H1 (cell line): ENCODE results near the gene ADCY2. TPM values are rescaled to one million over a fixed set of nuclear protein-coding genes. Genes with fewer than 3 reads are reported as not detected.
A peak's percentile ranks its signal among the peaks of the same experiment; 100 is the strongest.

Experiments
- E2F6 ChIP-seq: IDR thresholded peaks from 2 replicates; pipeline ENCODE4 v1.6.1; 2012; ENCODE audit warnings: inconsistent platforms
- EP300 ChIP-seq, 2 experiments: IDR thresholded peaks; 1 replicate in 1 of 2; 2 replicates in 1 of 2; pipeline ENCODE4 v1.6.1; 2011 to 2012; ENCODE audit warnings: low read depth in 2 of 2, low read length in 2 of 2, mild to moderate bottlenecking in 2 of 2, borderline replicate concordance in 1 of 2, inconsistent platforms in 1 of 2, moderate library complexity in 1 of 2
- KDM5A ChIP-seq: fragments of 200-600 bp; IDR thresholded peaks from 2 replicates; pipeline ENCODE4 v1.7.1; 2012; ENCODE audit warnings: mild to moderate bottlenecking, low read length, inconsistent platforms, mixed read lengths
- POLR2A ChIP-seq, 2 experiments: IDR thresholded peaks; 1 replicate in 1 of 2; 2 replicates in 1 of 2; pipeline ENCODE4 v1.6.1; 2011; ENCODE audit warnings: low read depth in 2 of 2, low read length in 2 of 2, mild to moderate bottlenecking in 2 of 2; ENCODE audit errors: control extremely low read depth in 1 of 2
- RFX5 ChIP-seq: IDR thresholded peaks from 2 replicates; pipeline ENCODE4 v1.6.1; 2011; ENCODE audit warnings: low read depth, low read length, improper control_type of control experiment, borderline replicate concordance
- SIN3A ChIP-seq, 2 experiments: IDR thresholded peaks in 1 of 2; conservative IDR thresholded peaks in 1 of 2; 2 replicates each; pipeline ENCODE4 v1.6.1; 2011 to 2012; ENCODE audit warnings: low read length in 2 of 2, improper control_type of control experiment in 1 of 2, low read depth in 1 of 2, mild to moderate bottlenecking in 1 of 2
- SP1 ChIP-seq: IDR thresholded peaks from 2 replicates; pipeline ENCODE4 v1.6.1; 2011; ENCODE audit warnings: low read depth, low read length
- TAF1 ChIP-seq: IDR thresholded peaks from 2 replicates; pipeline ENCODE4 v1.6.1; 2011; ENCODE audit warnings: mild to moderate bottlenecking, low read depth, low read length
- YY1 ChIP-seq: IDR thresholded peaks from 2 replicates; pipeline ENCODE4 v1.6.1; 2011; ENCODE audit warnings: low read depth, mild to moderate bottlenecking, low read length
- polyA plus RNA-seq, 7 experiments: library from polyadenylated mRNA; depleted of rRNA in 3 of 7; stranded (reverse) in 5 of 7; unstranded in 2 of 7; fragments of >200 nt in 5 of 7; fragments of 200-250 nt in 2 of 7; gene quantifications; 1 replicate in 5 of 7; 2 replicates in 1 of 7; 4 replicates in 1 of 7; pipeline versions ENCODE4 v1.2.1 to v1.2.3, GENCODE V29; 2011 to 2013; ENCODE audit warnings: missing spikeins in 2 of 7, mixed read lengths in 2 of 7
- total RNA-seq: library from RNA; stranded (reverse); fragmentation: NEBNext Ultra II Directional; extraction: Animal tissue kit (Norgen Biotek cat#: 25700); gene quantifications from 2 replicates; pipeline ENCODE4 v1.2.1, GENCODE V29; 2021
- TF ChIP-seq, protein P1 (sequence below): fragments of 300-600 bp; sonication (generic); IDR thresholded peaks from 2 replicates; pipeline ENCODE4 v1.7.1; 2012; ENCODE audit warnings: low read length, moderate library complexity, mild to moderate bottlenecking, inconsistent platforms; ENCODE audit not compliant: insufficient replicate concordance

The ADCY2 gene
- total and polyA plus RNA-seq, 2 of the 8 experiments (the other 6 are each of a cell fraction or from before 2014, with no cell fraction given) = 35.8 to 122 TPM

DNA sequence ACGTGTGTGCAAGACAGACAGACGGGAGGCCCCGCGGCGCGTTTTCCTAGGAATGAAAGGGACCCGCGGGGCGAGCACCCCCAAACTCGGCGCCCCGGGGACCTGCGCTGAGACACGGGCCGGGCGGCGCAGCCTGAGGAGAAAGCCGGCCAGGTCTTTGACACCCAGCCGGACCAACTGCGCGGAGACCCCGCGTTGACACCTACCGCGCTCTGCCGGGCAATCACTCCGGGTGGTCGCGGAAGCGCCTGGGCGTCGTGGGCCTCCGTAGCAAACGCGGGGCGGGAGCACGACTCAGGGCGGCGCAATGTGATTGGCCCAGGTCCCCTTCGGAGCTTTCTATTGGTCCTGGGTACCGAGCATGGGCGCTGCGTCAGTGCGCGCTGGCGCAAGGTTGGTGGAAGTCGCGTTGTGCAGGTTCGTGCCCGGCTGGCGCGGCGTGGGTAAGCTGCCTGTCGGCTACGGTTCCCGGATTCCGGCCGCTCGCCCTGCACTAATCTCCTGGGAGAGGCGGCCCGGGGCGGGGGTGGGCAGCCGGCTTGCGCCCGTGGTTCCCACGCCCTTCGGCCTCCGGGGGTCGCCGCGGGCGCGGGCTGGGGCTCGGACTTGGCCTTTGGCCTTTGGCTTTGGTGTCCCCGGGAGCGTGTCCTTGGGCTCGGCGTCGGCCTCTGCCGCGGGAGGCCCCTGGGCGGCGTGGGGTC lies 473.0 kb downstream of the ADCY2 start, which contains the start of the genes FASTKD3 and MTRR (continued):
- TF ChIP-seq, protein P1, sequence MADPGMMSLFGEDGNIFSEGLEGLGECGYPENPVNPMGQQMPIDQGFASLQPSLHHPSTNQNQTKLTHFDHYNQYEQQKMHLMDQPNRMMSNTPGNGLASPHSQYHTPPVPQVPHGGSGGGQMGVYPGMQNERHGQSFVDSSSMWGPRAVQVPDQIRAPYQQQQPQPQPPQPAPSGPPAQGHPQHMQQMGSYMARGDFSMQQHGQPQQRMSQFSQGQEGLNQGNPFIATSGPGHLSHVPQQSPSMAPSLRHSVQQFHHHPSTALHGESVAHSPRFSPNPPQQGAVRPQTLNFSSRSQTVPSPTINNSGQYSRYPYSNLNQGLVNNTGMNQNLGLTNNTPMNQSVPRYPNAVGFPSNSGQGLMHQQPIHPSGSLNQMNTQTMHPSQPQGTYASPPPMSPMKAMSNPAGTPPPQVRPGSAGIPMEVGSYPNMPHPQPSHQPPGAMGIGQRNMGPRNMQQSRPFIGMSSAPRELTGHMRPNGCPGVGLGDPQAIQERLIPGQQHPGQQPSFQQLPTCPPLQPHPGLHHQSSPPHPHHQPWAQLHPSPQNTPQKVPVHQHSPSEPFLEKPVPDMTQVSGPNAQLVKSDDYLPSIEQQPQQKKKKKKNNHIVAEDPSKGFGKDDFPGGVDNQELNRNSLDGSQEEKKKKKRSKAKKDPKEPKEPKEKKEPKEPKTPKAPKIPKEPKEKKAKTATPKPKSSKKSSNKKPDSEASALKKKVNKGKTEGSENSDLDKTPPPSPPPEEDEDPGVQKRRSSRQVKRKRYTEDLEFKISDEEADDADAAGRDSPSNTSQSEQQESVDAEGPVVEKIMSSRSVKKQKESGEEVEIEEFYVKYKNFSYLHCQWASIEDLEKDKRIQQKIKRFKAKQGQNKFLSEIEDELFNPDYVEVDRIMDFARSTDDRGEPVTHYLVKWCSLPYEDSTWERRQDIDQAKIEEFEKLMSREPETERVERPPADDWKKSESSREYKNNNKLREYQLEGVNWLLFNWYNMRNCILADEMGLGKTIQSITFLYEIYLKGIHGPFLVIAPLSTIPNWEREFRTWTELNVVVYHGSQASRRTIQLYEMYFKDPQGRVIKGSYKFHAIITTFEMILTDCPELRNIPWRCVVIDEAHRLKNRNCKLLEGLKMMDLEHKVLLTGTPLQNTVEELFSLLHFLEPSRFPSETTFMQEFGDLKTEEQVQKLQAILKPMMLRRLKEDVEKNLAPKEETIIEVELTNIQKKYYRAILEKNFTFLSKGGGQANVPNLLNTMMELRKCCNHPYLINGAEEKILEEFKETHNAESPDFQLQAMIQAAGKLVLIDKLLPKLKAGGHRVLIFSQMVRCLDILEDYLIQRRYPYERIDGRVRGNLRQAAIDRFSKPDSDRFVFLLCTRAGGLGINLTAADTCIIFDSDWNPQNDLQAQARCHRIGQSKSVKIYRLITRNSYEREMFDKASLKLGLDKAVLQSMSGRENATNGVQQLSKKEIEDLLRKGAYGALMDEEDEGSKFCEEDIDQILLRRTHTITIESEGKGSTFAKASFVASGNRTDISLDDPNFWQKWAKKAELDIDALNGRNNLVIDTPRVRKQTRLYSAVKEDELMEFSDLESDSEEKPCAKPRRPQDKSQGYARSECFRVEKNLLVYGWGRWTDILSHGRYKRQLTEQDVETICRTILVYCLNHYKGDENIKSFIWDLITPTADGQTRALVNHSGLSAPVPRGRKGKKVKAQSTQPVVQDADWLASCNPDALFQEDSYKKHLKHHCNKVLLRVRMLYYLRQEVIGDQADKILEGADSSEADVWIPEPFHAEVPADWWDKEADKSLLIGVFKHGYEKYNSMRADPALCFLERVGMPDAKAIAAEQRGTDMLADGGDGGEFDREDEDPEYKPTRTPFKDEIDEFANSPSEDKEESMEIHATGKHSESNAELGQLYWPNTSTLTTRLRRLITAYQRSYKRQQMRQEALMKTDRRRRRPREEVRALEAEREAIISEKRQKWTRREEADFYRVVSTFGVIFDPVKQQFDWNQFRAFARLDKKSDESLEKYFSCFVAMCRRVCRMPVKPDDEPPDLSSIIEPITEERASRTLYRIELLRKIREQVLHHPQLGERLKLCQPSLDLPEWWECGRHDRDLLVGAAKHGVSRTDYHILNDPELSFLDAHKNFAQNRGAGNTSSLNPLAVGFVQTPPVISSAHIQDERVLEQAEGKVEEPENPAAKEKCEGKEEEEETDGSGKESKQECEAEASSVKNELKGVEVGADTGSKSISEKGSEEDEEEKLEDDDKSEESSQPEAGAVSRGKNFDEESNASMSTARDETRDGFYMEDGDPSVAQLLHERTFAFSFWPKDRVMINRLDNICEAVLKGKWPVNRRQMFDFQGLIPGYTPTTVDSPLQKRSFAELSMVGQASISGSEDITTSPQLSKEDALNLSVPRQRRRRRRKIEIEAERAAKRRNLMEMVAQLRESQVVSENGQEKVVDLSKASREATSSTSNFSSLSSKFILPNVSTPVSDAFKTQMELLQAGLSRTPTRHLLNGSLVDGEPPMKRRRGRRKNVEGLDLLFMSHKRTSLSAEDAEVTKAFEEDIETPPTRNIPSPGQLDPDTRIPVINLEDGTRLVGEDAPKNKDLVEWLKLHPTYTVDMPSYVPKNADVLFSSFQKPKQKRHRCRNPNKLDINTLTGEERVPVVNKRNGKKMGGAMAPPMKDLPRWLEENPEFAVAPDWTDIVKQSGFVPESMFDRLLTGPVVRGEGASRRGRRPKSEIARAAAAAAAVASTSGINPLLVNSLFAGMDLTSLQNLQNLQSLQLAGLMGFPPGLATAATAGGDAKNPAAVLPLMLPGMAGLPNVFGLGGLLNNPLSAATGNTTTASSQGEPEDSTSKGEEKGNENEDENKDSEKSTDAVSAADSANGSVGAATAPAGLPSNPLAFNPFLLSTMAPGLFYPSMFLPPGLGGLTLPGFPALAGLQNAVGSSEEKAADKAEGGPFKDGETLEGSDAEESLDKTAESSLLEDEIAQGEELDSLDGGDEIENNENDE = no peak
- TF ChIP-seq TAF1 (peak; percentile 71; the same call in 1 of the 2 replicates), KDM5A (no peak; the same call in 1 of the 2 replicates), SP1 (peak; percentile 89), EP300 (IDR thresholded peaks at IDR 0.05; ENCODE audit: borderline replicate concordance in 1 of 2, low read depth in 2 of 2, low read length in 2 of 2) (no peak), RFX5 (no peak), SIN3A (conservative IDR thresholded peaks at IDR 0.05 in 1 of 2, IDR thresholded peaks at IDR 0.05 in 1 of 2; ENCODE audit: low read depth in 1 of 2, low read length in 2 of 2) (0 out of 4 replicates have a peak, but pooled peaks have one; percentile 34 to 58), POLR2A (IDR thresholded peaks at IDR 0.05; ENCODE audit: control extremely low read depth in 1 of 2, low read depth in 2 of 2, low read length in 2 of 2) (peak in 1 of 2 experiments; percentile 57; a peak in 2 of 3 replicates), YY1 (no peak), E2F6 (peak; percentile 70)
